Pancreas (tissue), 10 donors: ENCODE results near the gene IRX2. TPM values are rescaled to one million over a fixed set of nuclear protein-coding genes. Genes with fewer than 3 reads are reported as not detected.

Experiments
- ATAC-seq, 4 donors: fragments of 200-7000 bp; cut with Tn5 transposase; one replicate each; pipeline versions ENCODE4 v1.8.0 to v1.9.1; 2020; ENCODE audit warnings: mild to moderate bottlenecking in 4 of 4, moderate library complexity in 4 of 4
- DNase-seq, 6 donors: peaks; one replicate each; pipeline ENCODE4 v3.0.0-alpha.2; 2020
- FAIRE-seq: peaks from 2 replicates; lab custom pipeline; 2012; peaks lifted over from hg19 to GRCh38; lab: Jason Lieb, UNC
- H3K27ac ChIP-seq, 4 donors: fragments of 200-600 bp; sonication (generic); 1 replicate in 3 of 4; 2 replicates in 1 of 4; pipeline versions ENCODE4 v1.5.0 to v1.8.0; 2020
- H3K27me3 ChIP-seq, 4 donors: fragments of 200-600 bp; one replicate each; pipeline ENCODE4 v1.8.0; 2021
- H3K36me3 ChIP-seq, 3 donors: fragments of 200-600 bp; sonication (generic) in 1 of 3; one replicate each; pipeline versions ENCODE4 v1.5.0 to v1.8.0; 2020 to 2021
- H3K4me1 ChIP-seq, 3 donors: fragments of 200-600 bp; one replicate each; pipeline ENCODE4 v1.8.0; 2021
- H3K4me3 ChIP-seq, 4 donors: fragments of 200-600 bp; sonication (generic) in 2 of 4; one replicate each; pipeline versions ENCODE4 v1.5.0 to v1.8.0; 2020 to 2021
- H3K9me3 ChIP-seq, 4 donors: fragments of 200-600 bp; one replicate each; pipeline ENCODE4 v1.8.0; 2021
- WGBS, 2 donors: extraction: QIAGEN DNeasy Blood & Tissue Kit; methylation state at CpG; one replicate each; pipeline ENCODE4 v1.1.7; 2013; 5-methylcytosine and 5-hydroxymethylcytosine counted together
- intact Hi-C, 3 donors: fragments of 100-400 bp; cut with DNase I; formaldehyde crosslinking; loops; one replicate each; pipeline versions ENCODE4 v1.11.1 to v1.14.2; 2022
- polyA plus RNA-seq, 2 donors: library from polyadenylated mRNA; stranded (reverse); fragments of 200-250 nt; gene quantifications; one replicate each; pipeline ENCODE4 v1.2.3, GENCODE V29; 2013
- total RNA-seq, 6 donors: library from RNA; stranded (reverse); fragmentation: NEBNext Ultra II Directional in 4 of 6; extraction: Animal tissue kit (Norgen Biotek cat#: 25700) in 4 of 6; gene quantifications; one replicate each; pipeline versions ENCODE4 v1.2.1 to v1.2.4, GENCODE V29; 2021 to 2023
- TF ChIP-seq, protein P1 (sequence below), 4 donors: fragments of 200-600 bp; sonication (generic) in 3 of 4; IDR thresholded peaks; one replicate each; pipeline versions ENCODE4 v1.5.0 to v1.8.0; 2021; ENCODE audit warnings: antibody characterized with exemption in 4 of 4
- donor health status: healthy with polysubstance abuse.
- donor health status: DM: no; HTN: no; CAD: no; lungs with moderate emphysema.
- donor health status: DM: no; HTN: no; CAD: no.
- donor health status: control.
- donor health status: control.
- donor health status: Bipolar disorder and iron deficiency.
- donor health status: DM: yes; HTN: yes; CAD: no.
- donor health status: DM: no; HTN: no; CAD: no.
- donor health status: DM: no; HTN: no; CAD: no.
- donor health status: DM: yes; HTN: yes; CAD: no.

IRX2 gene
- total and polyA plus RNA-seq, 8 donors = 0.56 to 22.8 (median 1.4) TPM

DNA sequence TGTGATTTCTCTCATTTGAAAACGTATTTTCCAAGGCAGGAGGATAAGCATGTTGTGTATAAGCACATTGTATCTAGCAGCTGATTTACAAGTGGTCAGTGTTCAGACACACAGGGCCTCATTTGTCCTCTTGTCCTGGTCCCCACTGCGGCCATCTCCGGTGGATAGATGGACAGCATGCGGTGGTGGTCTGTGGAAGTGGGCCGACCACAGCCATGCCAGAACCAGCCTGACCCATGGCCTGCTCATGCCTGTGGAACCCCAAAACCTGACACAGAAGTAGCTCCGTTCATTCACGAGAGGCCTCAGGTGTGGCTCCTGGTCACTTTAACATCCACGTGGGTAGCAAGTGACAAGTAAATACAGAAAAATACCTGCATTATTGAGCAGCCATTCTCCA lies 14.6 kb downstream of the IRX2 start:
- ATAC-seq (no peak), FAIRE-seq (no peak), DNase-seq (no peak)
- 64 to 75% methylated on average over 8 of the region's 8 CpGs for WGBS, 2 donors
- TF ChIP-seq, protein P1, sequence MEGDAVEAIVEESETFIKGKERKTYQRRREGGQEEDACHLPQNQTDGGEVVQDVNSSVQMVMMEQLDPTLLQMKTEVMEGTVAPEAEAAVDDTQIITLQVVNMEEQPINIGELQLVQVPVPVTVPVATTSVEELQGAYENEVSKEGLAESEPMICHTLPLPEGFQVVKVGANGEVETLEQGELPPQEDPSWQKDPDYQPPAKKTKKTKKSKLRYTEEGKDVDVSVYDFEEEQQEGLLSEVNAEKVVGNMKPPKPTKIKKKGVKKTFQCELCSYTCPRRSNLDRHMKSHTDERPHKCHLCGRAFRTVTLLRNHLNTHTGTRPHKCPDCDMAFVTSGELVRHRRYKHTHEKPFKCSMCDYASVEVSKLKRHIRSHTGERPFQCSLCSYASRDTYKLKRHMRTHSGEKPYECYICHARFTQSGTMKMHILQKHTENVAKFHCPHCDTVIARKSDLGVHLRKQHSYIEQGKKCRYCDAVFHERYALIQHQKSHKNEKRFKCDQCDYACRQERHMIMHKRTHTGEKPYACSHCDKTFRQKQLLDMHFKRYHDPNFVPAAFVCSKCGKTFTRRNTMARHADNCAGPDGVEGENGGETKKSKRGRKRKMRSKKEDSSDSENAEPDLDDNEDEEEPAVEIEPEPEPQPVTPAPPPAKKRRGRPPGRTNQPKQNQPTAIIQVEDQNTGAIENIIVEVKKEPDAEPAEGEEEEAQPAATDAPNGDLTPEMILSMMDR (IDR thresholded peaks at IDR 0.05) = no peak
- no peak overlapping the region for H3K4me3 ChIP-seq
- H3K36me3 ChIP-seq = no peaks in the 10 kb centered on the region
- peaks cover 0 to 26% (median 11%) of the 10 kb centered on the region in 4 donors for H3K27me3 ChIP-seq
- H3K27ac ChIP-seq = no peak overlapping the region
- no peaks in the 10 kb centered on the region for H3K9me3 ChIP-seq
- peaks cover 0 to 4% (median 0%) of the 10 kb centered on the region in 3 donors for H3K4me1 ChIP-seq
- intact Hi-C loops = no loop called here

DNA sequence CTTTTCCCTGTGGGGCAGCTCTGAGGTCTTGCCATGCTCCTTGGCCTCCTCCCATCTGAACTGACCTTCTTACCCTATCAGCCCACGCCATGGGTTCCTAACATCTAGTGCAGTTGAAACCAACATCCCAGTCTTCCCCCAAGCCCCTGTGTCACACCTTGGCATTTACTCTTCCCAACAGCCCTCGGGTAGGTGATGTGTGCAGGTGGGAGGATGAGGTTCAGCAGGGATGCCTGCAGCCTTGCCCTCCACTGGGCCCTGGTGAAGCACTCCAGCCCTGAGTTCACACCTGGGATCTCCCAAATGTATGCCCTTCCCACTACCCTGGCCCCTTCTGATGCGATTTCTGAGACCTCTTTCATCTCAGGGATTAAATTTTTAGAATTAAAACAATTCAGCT lies 15.5 kb downstream of the IRX2 start:
- TF ChIP-seq, protein P1 (IDR thresholded peaks at IDR 0.05) = no peak
- 43 to 49% methylated on average over 3 of the region's 3 CpGs for WGBS, 2 donors
- DNase-seq (no peak), ATAC-seq (no peak), FAIRE-seq (no peak)
- H3K27ac ChIP-seq = no peak overlapping the region
- H3K36me3 ChIP-seq = no peaks in the 10 kb centered on the region
- intact Hi-C loops = no loop called here
- H3K4me1 ChIP-seq = peaks cover 0 to 4% (median 0%) of the 10 kb centered on the region in 3 donors
- H3K9me3 ChIP-seq = no peaks in the 10 kb centered on the region
- H3K4me3 ChIP-seq = no peak overlapping the region
- peaks cover 0 to 24% (median 8%) of the 10 kb centered on the region in 4 donors for H3K27me3 ChIP-seq

DNA sequence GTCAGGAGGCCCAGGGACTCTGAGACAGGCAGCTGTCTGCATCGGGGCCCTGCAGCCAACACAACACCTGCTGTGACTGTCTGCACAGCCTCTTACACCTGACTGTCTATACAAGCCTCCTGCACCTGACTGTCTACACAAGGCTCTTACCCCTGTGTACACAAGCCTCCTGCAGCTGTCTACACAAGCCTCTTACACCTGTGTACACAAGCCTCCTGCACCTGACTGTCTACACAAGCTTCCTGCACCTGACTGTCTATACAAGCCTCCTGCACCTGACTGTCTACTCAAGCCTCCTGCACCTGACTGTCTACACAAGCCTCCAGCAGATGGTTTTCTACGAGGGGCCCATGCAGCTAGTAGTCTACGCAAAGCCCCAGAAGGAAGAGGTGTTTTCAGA lies 18.6 kb downstream of the IRX2 start:
- ATAC-seq = no peak

DNA sequence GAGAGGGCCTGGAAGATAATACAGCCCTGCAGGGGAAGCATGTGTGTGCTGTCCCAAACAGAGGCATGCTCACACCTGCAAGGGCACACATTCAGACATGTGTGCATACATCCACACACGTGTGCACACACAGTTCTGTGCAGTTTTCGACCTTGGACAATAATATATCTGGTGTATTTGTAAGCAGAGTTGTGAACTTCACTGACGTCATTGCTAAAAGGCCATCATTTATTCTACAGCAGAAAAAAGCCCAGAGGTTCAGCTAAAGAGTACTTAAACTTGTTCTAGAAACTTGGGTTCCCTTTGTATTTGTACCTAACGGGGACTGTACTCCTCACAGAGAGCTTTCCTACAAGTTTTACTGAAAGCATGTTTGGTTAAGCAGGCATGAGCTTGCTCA lies 19.5 kb downstream of the IRX2 start:
- no peak for DNase-seq
- H3K4me1 ChIP-seq = no peaks in the 10 kb centered on the region
- no peak overlapping the region for H3K4me3 ChIP-seq
- ATAC-seq = no peak
- 38 to 45% methylated on average over 4 of the region's 4 CpGs for WGBS, 2 donors
- no peak for FAIRE-seq
- TF ChIP-seq, protein P1 (IDR thresholded peaks at IDR 0.05) = no peak
- no peaks in the 10 kb centered on the region for H3K9me3 ChIP-seq
- H3K27ac ChIP-seq = no peak overlapping the region
- no peaks in the 10 kb centered on the region for H3K36me3 ChIP-seq
- H3K27me3 ChIP-seq = peaks cover 0 to 25% (median 0%) of the 10 kb centered on the region in 4 donors
- intact Hi-C loops = no loop called here

More for the DNA sequence above, 18.6 kb downstream of the IRX2 start:
- H3K4me1 ChIP-seq = no peaks in the 10 kb centered on the region
- H3K27me3 ChIP-seq = peaks cover 0 to 25% (median 0%) of the 10 kb centered on the region in 4 donors
- TF ChIP-seq, protein P1 (IDR thresholded peaks at IDR 0.05) = no peak
- WGBS, 2 donors = 30 to 37% methylated on average over 3 of the region's 3 CpGs
- no peak overlapping the region for H3K4me3 ChIP-seq
- FAIRE-seq (no peak), DNase-seq (no peak)
- intact Hi-C loops = no loop called here
- no peak overlapping the region for H3K27ac ChIP-seq
- no peaks in the 10 kb centered on the region for H3K9me3 ChIP-seq
- no peaks in the 10 kb centered on the region for H3K36me3 ChIP-seq

DNA sequence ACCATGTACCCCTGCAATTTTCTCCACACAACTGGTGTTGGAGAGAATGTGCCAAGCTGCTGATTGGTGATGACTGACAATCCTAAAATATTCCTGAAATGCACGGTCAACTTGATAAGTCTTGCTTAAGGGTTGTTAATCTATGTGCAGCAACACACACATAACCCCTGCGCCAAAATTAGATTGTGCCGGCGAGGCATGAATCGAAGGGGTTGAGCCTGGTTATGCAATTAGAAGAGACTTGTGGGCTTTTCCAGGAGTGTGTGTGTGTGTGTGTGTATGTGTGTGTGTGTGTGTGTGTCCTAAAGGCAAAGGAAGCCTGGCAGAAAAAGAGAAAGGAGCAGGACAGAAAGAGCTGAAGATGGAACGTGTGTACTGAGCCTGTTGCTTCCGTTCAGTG lies 22.3 kb downstream of the IRX2 start:
- H3K27ac ChIP-seq = no peak overlapping the region
- DNase-seq (no peak), FAIRE-seq (no peak), ATAC-seq (no peak)
- H3K36me3 ChIP-seq = no peaks in the 10 kb centered on the region
- H3K27me3 ChIP-seq = peaks cover 0 to 25% (median 0%) of the 10 kb centered on the region in 4 donors
- H3K4me3 ChIP-seq = no peak overlapping the region
- no peaks in the 10 kb centered on the region for H3K9me3 ChIP-seq
- intact Hi-C loops = no loop called here
- WGBS, 2 donors = 50 to 65% methylated on average over 7 of the region's 7 CpGs
- H3K4me1 ChIP-seq = no peaks in the 10 kb centered on the region
- TF ChIP-seq, protein P1 (IDR thresholded peaks at IDR 0.05) = no peak
